Measurements from ENCODE around the gene CAPNS1.

CAPNS1 gene

DNA sequence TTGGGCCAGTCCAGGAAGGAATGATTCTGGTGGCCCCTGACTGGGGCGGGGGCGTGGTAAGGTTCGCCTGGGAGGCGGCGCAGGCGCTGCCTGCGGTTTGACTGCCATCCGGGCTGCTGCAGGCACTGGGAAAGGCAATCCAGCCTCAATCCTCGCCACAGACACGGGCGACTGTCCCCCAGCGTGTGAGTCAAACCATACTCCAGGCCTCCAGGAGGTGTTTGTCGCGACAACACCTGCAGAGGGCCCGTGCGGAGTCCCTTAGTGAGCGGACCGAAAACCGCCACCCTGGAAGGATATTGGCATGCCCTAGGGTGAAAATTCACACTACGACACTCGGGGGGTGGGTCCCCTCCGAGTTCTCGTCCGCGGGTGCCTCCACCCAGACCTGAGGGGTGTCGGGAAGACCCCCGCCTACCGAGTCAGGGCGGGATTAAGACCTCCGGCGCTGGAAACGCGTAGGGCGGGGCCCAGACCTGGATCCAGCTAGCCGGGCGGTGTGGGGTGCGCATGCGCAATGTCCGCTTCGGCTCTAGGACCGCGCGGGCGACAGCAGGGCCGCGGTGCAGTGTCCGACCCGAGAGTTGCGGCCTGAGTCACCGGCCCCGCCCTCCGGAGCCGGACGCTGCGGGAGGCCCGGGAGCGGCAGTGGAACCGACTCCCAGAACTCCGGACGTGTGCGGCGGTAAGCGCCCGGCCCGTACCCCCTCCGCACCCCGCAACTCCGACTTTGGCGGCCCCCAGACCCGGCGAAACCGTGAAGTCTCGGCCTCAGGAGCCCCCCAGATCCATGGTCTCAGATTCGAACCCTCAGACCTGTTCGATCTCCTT is at the start of gene CAPNS1:
CAPNS1 (plus strand) TSS at position 594 of the 831 bp plus-strand sequence. CDS start 946 bp downstream, outside the sequence.
- FAIRE-seq, result peak; percentile 46

DNA sequence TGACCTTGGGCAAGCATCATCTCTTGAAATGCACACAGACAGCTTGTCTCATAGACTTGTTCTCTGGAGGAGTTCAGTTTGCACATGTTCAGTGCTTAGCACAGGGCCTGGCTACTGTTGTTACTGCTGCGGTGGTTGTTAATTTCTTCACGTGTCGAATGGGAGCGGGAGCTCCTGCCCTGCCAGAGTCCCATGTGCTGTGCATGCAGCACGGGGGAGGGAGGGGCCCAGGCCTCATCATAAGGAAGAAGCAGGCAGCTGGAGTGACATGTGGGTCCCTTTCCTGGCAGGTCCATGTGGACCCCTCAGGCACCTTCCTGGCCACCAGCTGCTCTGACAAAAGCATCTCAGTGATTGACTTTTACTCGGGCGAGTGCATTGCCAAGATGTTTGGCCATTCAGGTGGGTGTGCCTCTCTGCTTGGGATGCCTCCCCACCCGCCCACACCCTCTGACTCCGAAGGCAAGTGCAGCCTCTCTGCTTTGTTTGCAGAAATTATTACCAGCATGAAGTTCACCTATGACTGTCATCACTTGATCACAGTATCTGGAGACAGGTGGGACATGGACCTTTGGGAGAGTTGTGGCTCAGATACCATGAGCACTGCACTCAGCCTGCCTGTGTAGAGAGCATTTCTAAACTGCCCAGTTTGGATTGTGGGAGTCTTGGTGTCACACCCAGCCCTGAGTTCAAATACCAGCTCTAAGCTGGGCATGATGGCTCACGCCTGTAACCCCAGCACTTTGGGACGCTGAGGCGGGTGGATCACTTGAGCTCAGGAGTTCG is 48.8 kb upstream of the CAPNS1 start:
- no peak for FAIRE-seq

DNA sequence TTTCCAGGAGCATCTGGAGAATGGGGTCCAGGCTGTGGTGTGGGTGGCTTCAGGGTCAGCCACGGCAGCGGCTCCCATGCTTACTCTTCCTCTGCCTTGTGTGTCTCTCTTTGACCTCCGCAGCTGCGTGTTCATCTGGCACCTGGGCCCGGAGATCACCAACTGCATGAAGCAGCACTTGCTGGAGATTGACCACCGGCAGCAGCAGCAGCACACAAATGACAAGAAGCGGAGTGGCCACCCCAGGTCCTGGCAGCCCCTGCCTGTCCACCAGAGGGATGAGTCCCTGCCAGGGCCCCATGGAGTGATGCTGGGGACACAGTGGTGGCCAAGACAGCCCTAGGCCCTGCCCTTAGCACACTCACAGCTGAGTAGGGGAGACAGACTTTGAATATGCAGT is 47.3 kb upstream of the CAPNS1 start:
- FAIRE-seq, result no peak

DNA sequence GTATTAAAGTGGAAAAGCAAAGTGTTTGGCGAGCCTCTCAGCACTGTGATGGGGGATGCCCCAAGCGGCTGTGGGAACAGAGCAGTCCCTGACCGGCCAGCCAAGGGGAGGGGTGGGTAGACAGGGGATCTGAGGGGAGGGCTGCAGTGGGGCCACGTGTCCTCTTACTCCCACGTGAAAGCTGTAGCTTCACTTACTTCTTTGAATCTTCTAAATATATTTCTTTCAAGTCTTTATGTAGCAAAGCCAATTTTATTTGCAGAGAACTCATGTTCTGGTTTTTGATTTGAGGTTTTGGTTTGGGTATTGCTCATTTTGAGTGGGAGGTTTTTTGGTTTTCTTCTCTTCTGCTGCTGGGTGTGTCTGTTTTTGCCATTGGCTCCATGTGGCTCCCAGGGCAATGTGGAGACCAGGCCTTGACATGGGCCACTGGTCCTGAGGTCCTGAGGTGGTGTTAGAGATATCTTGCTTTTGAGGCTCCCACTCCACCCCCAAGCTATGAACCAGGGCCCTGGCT is 46.7 kb upstream of the CAPNS1 start:
- FAIRE-seq, result no peak

DNA sequence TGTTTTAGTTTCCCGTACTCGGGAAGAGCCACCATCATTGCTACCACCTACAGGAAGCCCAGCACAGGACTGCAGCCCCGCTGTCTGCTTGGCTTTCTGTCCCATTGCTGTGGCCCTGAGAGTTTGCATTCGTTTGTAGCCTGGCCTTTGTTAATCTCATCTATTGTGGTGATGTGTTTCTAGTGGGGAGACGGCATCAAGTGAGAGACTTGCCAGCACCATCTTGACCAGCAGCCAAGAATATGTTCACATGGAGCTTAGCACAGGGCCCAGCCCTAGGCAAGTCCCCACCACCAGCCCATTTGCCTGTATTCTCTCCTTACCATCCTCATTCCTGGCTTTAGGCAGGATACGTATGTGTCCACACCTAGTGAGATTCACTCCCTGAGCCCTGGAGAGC is 46.2 kb upstream of the CAPNS1 start:
- no peak for FAIRE-seq

DNA sequence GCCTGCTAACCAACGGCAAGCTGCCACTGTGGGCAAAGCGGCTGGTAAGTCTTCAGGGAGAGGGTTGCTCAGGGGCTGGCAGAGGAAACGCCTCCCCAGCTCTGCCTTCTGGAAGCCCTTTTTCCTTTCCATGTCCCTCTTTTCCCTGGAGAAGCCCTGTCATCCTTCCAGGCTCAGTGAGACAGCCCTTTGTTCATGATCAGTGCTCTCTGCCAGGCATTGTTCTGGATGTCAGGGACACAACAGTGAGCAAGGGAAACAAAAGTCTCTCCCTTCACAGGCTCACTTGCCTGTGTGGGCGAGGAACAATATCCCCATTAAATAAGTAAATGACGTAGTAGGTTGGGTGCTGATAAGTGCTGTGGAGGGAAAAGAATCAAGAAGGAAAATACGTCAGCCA is 42.8 kb upstream of the CAPNS1 start:
- no peak for FAIRE-seq

DNA sequence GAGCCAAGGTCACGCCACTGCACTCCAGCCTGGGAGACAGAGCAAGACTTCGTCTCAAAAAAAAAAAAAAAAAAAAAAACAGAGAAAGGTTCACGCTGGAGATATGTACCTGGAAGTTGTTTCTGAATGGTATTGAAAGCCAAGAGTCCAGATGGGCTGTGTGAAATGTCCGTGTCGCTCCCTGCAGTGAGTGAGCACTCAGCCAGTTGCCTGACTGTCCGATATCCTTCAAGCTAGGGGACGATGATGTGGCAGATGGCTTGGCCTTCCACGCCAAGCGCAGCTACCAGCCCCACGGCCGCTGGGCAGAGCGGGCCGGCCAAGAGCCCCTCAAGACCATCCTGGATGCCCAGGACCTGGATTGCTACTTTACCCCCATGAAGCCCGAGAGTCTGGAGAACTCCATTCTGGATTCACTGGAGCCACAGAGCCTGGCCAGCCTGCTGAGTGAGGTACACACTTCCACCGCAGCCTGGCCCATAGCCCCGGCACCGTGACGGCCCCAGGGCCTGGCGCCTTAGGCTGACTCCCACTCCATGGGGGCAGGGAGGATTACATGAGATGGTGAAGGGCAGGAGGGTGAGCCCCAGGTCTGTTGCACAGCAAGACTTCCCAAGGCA is 40.6 kb upstream of the CAPNS1 start:
- no peak for FAIRE-seq

DNA sequence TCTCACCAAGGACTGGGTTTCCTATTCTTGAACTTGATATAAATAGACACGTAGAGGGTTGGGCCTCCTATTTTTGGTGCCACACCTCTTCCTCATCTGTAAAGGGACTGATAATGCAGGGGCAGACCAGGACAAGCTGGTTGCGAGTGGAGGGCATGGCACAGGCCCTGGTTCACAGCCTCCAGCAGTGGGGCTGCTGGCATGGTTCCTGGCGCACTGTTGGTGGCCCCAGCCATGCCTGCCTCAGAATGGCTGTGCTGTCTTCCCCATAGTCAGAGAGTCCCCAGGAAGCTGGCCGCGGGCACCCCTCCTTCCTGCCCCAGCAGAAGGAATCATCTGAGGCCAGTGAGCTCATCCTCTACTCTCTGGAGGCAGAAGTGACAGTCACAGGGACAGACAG is 39.4 kb upstream of the CAPNS1 start:
- no peak for FAIRE-seq

DNA sequence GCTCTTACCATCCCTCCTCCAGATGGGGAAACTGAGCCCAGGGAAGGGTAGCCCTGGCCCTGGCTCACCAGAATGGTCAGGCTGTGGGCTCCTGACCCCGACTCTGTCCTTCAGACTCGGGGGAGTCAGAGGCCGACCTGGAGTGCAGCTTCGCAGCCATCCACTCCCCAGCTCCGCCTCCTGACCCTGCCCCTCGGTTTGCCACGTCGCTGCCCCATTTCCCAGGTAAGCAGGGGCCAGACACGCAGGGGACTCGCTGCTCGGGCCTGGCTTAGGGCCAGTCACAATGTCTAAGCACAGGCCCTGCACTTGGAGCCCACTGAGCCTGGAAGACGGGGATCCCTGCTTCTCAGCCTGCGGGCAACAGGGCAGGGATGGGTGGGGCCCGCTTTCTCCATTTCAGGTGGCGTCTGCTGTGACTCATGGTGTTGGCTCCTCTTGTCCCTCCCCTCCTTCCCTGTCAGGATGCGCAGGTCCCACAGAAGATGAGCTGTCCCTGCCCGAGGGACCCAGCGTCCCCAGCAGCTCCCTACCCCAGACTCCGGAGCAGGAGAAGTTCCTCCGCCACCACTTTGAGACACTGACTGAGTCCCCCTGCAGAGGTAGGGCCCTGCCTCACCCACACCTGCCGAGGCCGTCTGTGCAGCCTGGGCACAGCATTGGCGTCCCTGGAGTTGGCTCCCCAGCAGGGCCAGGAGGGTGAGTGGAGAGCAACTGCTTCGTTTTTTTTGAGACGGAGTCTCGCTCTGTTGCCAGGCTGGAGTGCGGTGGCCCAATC is 38.1 kb upstream of the CAPNS1 start:
- FAIRE-seq, result no peak

DNA sequence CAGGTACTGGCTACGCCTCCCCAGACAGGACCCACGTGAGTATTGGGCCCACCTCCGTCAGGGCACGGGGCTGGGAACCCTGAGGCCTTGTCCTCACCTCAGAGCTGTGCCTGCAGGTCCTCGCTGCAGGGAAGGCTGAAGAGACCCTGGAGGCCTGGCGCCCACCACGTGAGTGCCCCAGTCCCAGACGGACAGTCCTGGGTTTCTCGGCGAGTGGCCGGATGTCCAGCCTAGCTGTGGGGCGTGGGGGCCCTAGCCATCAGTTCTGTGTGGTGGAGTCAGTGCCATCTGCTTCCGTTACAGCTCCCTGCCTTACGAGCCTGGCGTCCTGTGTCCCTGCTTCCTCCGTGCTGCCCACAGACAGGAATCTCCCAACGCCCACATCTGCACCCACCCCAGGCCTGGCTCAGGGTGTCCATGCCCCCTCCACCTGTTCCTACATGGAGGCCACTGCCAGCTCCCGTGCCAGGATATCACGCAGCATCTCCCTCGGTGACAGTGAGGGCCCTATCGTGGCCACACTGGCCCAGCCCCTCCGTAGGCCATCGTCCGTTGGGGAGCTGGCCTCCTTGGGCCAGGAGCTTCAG is 36.7 kb upstream of the CAPNS1 start:
- FAIRE-seq, result no peak

DNA sequence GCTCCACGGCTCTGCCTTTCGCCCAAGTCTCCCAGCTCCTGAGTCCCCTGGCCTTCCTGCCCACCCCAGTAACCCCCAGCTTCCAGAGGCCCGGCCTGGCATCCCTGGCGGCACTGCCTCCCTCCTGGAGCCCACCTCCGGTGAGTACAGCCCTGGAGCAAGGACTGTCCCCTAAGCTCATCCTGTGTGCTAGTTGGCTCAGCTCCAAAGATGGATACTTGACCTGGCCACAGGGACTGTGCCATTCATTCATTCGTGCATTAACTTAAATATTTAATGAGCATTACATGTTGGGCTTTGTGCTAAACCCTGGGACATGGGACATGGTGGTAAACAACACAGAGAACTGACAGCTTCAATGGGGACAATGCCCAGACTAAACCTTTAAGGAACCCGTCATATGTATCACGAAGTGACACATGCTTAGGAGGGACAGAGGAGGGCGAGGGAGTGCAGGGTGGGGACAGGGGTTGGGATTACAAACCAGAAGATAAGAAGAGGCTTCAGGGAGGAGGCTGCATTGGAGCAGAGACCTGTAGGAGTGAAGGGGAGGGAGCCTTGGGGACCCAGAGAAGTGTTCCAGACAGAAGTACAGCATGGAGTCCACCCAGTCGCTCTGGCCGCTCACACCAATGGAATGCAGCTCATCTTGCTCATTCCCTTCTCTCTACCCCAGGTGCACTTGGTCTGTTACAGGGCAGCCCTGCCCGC is 35.9 kb upstream of the CAPNS1 start:
- no peak for FAIRE-seq

DNA sequence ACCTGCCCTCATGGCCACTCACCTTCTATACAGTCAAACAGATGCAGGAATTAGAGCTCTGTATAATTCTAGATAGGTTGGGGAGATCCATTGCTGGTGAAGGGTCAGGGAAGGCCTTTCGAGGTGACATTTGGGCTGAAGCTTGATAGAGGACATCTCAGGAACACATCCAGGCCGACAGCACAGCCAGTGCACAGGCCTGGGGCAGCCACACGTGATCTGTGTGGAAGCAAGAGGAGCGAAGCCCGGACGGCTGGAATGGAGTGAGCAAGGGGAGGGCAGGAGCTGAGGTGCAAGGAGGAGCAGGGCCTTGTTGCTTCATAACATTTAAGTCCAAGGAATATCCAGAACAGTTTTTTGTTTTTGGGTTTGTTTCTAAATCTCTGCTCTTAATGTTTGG is 33.4 kb upstream of the CAPNS1 start:
- no peak for FAIRE-seq

DNA sequence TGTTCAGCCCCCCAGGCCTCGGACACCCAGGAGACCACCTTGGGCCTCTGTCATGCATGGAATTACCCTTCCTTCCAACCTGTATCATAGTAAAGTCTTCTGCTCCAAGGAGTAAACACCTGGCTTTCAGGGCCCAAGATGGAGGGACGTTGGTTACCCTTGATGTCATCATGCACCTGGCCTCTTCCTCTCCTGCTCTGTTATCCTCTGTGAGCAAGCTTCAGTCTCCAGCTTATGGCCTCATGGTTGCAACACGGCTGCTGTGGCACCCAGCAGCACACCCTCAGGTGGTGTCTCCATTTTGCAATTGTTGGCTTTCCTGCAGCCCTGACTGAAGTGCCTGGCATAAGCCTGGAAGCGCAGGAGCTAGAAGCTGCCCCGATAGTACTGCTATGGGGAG is 32.9 kb upstream of the CAPNS1 start:
- FAIRE-seq, result no peak

DNA sequence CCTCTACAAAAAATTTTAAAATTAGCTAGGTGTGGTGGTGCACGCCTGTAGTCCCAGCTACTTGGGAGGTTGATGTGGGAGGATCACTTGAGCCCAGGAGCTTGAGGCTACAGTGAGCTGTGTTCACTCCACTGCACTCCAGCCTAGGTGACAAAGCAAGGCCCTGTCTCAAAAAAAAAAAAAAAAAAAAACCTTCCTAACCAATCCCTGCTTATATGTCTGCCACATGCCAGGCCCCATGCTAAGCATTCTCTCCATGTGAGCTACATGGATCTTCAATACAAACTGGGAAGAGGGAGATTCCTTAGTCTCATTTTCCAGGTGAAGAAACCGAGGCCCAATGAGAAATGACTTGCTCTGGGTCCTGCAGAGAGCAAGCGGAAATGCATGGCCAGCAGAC is 31.2 kb upstream of the CAPNS1 start:
- no peak for FAIRE-seq

DNA sequence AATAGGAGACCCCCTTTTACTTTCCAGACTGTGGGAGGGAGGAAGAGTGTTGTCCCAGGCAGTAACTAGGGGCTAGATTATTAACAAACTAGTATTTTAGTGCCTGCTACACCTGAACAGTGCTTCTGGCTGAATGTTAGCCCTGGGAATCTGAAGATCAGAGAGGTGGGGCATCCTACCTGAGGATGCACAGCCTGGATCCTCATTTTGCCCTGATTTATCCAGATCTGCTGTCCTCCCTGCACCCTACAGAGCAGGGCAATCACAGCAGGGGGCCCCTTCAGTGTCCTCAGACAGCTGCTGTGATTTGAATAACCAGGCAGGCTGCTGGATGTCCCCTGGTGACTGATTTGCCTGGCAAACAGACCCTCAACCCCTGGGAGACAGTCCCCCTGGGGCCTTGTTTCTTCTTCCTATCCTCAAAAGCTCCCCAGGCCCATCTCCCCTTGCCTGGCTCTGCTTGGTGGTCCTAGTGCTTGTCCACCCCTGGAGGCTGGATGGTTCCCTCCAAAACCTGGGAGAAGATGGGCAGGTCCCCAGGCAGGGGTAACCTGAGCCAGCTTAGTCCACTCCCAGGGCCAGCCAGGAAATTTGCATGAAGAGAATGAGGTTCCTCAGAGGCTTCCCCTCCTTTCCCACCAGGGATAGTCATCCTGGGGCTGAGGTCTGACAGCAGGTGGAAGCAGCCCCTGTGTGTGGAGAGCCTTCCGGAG is 29.2 kb upstream of the CAPNS1 start, which contains the start of gene OVOL3:
OVOL3 (plus strand) TSS at position 657 of the 713 bp plus-strand sequence. CDS start 60 bp downstream, outside the sequence.
- FAIRE-seq, result no peak

DNA sequence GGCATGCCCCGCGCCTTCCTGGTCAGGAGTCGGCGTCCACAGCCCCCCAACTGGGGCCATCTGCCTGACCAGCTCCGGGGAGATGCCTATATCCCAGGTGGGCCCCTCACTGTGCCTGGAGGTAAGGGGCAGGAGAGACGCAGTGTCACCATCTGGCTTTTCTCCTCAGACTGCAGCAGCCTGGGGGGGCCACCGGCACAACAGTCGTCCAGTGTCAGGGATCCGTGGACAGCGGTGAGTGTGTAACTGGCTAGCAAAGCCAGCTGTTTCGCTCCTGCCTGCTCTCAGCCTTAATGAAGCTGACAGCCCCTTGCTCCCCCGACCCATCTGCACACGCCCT is 28.7 kb upstream of the CAPNS1 start:
- FAIRE-seq, result no peak

DNA sequence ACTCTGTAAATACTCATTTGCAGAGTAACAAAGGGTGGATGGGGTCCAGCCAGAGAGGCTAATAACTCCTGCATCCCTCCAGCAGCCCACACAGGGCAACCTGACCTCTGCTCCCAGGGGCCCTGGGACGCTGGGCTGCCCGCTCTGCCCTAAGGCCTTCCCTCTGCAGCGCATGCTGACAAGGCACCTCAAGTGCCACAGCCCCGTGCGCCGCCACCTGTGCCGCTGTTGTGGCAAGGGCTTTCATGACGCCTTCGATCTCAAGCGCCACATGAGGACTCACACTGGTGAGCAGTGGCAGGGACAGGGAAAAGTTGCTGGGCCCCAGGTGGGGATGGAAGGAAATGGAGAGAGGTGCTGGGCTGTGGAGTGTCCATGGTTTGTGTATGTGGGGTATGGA is 27.2 kb upstream of the CAPNS1 start:
- FAIRE-seq, result no peak

DNA sequence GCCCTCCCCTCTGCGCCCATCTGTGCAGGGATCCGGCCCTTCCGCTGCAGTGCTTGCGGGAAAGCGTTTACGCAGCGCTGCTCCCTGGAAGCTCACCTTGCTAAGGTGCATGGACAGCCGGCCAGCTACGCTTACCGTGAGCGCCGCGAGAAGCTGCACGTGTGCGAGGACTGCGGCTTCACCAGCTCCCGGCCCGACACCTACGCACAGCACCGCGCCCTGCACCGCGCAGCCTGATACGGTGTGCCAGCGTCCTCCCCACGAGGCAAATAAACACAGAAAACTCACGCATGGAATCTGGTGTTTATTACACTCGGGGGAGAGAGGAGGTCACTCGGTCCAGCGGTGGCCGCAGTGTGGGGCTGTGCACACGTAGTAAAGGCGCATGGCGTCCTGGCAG is 26.4 kb upstream of the CAPNS1 start:
- no peak for FAIRE-seq

DNA sequence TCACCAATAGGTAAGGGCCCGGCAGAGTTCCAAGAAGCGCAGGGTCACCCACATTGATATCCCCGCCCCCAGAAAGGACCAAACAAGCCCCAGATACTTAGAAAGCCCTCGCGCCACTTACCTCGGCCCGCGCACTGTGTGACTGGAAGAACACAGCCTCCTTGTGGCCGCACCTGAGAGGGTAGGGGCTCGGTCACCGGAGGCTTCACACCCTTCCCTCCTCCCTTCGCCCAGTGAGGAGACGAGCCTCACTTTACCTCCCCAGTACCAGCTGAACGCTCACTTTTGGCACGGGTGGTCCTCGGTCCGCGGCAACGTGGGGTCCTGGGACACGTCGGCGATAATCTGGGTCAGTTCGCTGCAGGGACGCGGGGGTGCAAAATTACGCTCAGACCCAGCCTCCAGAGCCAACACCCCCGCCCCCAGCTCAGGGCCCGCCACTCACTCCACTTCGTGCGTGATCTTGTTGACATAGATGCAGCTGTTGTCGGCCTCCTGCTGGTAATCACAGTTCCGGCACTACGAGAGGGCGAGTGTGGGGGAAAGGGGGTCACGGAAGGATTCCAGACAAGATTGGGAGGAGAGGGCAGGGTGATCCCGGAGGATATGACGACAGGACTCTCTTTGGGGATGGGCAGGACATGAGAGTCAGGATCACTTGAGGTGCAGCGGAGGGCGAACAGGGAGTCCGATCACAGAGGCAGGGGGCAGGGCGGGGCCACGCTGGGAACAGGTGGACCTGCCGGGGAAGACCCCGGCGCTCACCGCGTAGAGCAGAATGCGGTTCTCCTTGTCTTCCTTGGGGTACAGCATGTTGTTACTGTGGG is 25.8 kb upstream of the CAPNS1 start:
- no peak for FAIRE-seq

Measured in endometrium (tissue), 2 donors.